Ishikawa (cell line): ENCODE results near the gene C19orf38.

Experiments used
- CREB1 ChIP-seq: IDR thresholded peaks from 2 replicates; pipeline ENCODE4 v1.6.1; 2012; ENCODE audit warnings: low read depth
- YY1 ChIP-seq: IDR thresholded peaks from 2 replicates; pipeline ENCODE4 v1.6.1; 2012; ENCODE audit warnings: low read depth
- TF ChIP-seq, protein P1 (sequence below): IDR thresholded peaks from 2 replicates; pipeline ENCODE4 v1.6.1; 2012; ENCODE audit warnings: low read depth, mild to moderate bottlenecking

DNA sequence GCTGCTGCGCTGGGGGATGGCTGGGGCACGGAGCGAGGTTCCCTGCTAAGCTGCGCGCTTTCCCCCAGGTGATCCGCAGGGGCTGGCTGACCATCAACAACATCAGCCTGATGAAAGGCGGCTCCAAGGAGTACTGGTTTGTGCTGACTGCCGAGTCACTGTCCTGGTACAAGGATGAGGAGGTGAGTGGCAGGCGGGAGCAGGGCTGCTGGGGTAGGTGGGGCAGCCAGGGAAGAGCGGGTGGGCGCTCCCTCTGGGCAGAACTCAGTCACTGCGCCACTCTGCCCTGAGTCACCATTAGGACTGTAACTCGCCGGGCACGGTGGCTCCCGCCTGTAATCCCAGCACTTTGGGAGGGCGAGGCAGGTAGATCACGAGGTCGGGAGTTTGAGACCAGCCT lies 36.0 kb upstream of the C19orf38 start:
- TF ChIP-seq CREB1 (no peak), YY1 (no peak)
- TF ChIP-seq, protein P1, sequence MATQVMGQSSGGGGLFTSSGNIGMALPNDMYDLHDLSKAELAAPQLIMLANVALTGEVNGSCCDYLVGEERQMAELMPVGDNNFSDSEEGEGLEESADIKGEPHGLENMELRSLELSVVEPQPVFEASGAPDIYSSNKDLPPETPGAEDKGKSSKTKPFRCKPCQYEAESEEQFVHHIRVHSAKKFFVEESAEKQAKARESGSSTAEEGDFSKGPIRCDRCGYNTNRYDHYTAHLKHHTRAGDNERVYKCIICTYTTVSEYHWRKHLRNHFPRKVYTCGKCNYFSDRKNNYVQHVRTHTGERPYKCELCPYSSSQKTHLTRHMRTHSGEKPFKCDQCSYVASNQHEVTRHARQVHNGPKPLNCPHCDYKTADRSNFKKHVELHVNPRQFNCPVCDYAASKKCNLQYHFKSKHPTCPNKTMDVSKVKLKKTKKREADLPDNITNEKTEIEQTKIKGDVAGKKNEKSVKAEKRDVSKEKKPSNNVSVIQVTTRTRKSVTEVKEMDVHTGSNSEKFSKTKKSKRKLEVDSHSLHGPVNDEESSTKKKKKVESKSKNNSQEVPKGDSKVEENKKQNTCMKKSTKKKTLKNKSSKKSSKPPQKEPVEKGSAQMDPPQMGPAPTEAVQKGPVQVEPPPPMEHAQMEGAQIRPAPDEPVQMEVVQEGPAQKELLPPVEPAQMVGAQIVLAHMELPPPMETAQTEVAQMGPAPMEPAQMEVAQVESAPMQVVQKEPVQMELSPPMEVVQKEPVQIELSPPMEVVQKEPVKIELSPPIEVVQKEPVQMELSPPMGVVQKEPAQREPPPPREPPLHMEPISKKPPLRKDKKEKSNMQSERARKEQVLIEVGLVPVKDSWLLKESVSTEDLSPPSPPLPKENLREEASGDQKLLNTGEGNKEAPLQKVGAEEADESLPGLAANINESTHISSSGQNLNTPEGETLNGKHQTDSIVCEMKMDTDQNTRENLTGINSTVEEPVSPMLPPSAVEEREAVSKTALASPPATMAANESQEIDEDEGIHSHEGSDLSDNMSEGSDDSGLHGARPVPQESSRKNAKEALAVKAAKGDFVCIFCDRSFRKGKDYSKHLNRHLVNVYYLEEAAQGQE = no peak
